GM18499 (cell line): ENCODE data around the gene PALLD.

Experiments
- ATAC-seq: cut with Tn5 transposase; IDR thresholded peaks from one replicate; pipeline ENCODE4 v1.9.1; 2021; ENCODE audit warnings: moderate number of reproducible peaks; ENCODE audit not compliant: insufficient read depth, unreplicated experiment

PALLD gene

GRCh38 chr4:168551945-168552695, 55.3 kb downstream of the PALLD start:
- no peak for ATAC-seq

- ATAC-seq = no peak
These were observed 57.0 kb downstream of the PALLD start for GRCh38 chr4:168553714-168554370.

- no peak for ATAC-seq
These were observed 58.6 kb downstream of the PALLD start for GRCh38 chr4:168555437-168555836.

DNA sequence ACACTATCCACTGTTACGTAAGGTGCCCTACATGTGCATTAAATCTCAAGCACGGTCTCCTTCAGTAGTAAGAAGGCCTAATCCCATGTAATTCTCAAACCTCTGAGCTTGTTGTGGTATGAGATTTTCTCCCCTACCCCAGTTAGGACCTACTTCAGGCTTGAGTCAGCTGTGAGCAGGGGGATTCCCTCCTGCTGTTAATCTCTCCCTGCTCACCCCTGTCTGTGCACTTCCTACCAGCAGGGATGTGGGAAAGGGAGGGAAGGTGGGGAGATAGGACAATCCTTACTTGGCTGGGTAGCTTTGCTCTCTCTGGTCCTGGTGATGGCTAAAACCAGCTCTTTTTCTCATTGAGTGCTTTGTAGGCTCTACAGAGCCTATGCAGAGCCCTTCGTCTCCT, 60.8 kb downstream of the PALLD start:
- no peak for ATAC-seq

GRCh38 chr4:168558599-168558998, 61.7 kb downstream of the PALLD start:
- no peak for ATAC-seq

DNA sequence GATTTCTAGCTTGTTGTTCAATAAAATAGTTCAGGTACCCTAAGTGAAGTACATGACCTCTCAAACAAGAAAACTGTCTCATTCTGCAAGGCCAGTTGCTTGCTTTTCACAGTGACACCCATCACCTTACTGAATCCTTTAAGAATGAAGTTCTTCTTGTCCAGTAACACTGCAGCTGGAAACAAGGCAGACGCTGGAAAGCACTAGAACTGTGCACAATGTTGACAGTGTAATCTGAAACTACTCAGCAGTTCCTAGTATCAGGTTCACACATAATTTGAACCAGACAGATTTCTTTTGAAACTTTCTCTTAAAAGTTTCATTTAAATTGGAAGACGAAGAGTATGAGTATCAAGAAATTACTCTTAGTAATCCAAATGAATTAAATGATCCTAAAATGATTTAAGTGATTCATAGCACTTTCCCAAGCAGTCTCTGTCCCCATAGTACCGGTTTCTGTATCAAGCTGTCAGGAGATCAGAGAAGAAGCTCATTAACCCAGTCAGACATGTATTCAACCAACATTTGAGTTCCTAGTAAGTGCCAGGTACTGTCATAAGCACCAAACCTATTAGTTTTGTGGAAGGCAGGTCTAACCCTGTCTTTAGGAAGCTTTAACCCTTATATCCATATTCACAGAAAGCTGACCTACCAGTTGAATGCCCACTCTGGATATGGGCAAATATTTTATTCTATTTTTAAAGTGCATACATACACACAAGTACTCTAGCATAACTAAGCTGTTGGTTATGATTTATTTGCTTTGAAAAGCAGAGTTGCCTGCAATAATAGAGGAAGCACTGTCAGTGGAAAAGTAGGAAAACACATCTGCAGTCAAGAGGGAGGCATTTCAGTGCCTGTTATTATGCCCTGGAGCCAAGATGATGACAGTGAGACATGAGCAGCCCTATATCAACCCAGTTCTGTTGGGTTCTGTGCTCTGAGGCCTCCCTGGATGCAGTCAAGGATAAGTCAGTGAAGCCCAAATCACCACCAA, 63.6 kb downstream of the PALLD start:
- no peak for ATAC-seq

- no peak for ATAC-seq
These were observed 65.3 kb downstream of the PALLD start for GRCh38 chr4:168562041-168562571.

- no peak for ATAC-seq
These were observed 67.2 kb downstream of the PALLD start for GRCh38 chr4:168564023-168564422.

GRCh38 chr4:168565130-168565529, 68.3 kb downstream of the PALLD start:
- no peak for ATAC-seq

GRCh38 chr4:168566726-168567125, 69.9 kb downstream of the PALLD start:
- ATAC-seq = no peak

DNA sequence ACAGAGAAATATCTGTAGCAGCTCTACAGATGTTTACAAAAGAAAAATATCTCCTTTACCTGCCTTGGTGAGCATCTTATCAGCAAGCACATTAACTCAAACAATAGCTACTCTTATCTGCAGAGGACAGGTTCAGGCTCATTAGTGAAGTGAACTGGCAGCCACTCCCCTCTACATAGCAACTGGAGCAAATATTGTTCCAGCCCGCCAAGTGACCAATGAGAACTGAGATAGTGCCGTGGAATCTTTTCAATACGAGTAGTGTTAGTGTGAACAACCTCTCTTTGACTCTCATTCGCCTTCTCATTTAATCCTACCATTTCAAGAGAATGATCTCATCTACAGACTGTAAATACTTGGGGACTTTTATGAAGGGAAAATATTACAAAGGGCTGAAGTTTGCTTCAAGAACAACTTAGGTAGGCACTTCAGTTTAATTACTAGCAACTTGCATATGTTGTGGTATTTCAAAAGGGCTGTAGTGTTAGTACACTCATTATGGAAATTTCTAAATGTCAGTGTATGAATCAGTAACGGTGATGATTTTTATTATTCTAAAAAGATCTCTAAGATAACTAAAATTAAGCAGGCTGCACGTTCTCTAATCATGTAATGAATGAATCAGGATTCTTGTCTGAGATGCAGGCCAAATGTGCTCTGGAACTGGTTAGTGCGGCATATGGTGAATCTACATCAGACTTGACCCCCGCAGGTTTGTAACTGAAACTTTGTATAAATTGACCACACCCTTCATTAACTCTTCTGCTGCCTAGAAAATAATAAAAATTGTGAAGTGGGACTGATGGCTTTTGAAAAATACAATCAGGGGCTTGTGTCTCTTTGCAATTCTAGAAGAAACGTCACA, 72.4 kb downstream of the PALLD start:
- no peak for ATAC-seq

DNA sequence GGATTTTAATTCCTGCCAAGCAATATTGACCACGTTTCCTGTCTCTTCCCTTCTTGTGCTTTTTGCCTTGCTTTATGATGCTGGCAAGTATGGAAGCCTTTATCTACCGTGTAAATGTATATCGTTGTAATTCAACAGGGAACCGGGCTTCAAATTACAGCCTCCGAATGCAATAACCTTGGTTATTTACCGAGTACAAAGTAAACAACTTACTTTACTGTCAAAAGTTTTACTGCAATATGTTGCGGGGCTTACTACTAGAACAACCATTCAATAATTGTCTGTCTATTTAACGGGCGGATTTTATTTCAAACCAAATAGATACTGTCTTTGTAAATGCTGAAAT, 73.1 kb downstream of the PALLD start:
- ATAC-seq = no peak

DNA sequence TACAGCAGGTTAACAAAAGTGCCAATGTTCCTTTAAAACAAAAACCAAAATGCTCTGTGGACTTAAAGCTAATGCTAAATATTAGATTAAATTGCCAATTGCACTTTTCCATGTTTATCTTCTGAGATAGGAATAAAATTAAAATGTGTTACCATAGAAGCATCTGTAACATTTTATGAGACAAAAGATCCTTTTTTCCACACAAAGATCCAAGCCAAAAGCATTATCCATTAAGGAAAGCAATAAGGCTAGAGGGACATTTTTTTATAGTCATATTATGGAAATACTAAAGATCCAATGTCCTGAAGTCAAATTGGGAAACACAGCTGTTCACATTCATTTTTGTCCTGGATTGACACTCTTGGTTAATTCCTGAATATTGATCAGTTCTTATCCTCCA, 73.6 kb downstream of the PALLD start:
- no peak for ATAC-seq

DNA sequence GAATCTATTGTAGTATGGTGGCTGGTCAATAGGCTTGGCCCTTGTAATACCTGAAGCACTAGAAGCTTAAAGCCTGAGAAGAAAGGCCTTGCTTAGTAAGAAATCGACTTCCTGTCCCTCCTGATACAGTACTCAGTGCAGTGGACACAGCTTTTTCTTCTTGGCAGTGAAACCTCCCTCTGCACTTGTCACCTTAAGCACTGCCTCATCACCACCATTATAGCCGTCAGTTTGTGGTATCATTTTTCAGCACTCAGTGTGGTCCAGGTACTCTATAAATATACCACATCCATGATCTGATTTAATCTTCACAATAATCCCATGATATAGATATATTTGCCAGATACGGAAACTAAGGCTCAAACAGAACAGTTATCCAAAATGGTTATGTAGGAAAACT, 75.2 kb downstream of the PALLD start:
- no peak for ATAC-seq

DNA sequence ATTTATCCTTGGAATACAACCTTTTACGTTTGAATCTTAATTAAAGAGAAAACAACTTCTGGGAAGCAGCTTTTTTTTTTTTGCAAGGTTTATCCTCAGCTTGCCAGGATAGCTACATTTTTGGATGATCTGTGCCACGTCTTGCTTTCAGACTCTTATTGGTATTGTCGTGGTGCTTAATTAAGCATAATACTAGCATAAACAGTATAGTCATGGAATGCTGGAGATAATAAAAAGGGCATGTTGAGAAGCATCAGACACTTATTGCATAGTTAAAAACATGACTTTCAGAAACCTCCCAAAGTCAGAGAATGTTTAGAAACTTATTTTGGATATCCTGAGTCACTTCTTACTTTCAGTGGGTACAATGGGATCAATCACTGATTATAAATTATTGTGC, 77.0 kb downstream of the PALLD start:
- ATAC-seq = no peak

DNA sequence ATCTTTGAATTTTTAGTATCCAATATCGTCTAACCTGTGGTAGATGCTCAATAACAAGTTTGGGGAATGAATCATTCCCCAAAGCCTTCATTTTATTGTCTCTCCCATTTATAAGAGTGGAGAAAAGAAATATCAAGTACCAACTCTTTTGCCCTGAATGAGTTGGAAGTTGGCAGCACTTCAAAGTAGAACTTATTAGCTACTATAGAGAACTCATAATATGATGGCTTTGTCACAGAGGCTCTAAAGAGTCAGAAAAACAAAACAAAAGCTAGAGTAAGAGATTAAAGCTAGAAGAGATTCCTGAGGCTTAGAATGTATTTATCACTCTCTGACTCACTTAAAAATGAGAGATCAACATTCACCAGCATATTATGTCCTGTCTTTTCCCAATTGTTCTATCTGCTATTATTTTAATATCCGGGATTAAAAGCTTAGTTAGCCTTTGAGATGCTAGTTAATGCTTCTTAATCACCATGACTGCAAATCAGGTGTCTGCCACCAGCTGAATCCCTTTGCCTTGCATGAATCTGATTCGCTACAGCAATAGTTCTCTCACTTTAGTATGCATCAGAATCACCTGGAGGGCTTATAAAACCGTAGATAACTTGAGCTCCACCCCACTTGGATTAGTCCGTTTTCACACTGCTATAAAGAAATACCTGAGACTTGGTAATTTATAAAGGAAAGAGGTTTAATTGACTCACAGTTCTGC, 77.9 kb downstream of the PALLD start:
- ATAC-seq = no peak

GRCh38 chr4:168575473-168575872, 78.6 kb downstream of the PALLD start:
- no peak for ATAC-seq

GRCh38 chr4:168577624-168578023, 80.8 kb downstream of the PALLD start:
- no peak for ATAC-seq

GRCh38 chr4:168580228-168580627, 83.4 kb downstream of the PALLD start:
- ATAC-seq = no peak
